SU-DHL-6 (cell line): ENCODE measurements around the gene YBX2.

Experiments used
- CTCF ChIP-seq: fragments of 200-600 bp; sonication (generic); IDR thresholded peaks from one replicate; pipeline ENCODE4 v1.5.1; 2017; ENCODE audit warnings: antibody characterized with exemption, mild to moderate bottlenecking, low read length, moderate library complexity; ENCODE audit not compliant: insufficient read depth, poor library complexity, severe bottlenecking
- EZH2phosphoT487 ChIP-seq: fragments of 200-600 bp; sonication (generic), shearing (Covaris generic); conservative IDR thresholded peaks from 2 replicates; pipeline ENCODE4 v1.6.1; 2018; ENCODE audit warnings: mild to moderate bottlenecking, antibody characterized with exemption, low read length, moderate library complexity, mixed read lengths

DNA sequence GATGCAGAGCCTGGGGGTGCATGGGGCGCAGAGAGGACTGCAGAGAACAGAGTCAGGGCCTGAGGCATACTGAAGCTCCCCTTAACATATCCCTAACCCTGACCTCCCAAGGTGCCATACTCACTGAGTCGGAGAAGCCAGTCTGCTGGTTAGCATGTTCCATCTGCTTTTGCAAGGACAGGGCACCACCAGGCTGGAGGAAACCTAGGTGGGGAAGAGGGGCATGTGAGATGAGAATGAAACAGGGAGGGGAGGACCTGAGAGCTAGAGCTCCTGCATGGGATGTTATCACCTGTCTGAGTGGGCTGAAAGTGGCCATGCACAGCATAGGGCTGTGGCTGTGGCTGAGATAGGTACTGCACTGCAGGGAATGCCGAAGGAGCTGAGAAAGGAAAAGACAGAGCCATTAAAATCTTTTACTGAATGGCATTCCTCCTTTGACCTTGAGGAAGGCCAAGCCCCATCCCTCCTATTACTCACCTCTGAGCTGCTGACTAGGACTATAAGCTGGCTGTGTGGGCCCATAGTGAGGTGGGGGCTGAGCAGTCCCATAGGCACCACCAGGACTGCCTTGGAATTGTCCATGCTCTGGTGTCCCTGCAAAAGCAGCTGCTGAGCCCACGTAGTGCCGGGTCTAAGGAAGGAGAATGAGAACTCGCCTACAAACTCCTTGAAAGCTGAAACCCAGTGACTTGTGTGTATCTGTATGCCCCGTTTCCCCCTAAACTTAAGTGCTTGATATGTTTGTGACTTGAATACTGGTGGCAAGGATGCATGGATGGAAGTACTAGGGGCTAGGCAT is 18.9 kb upstream of the YBX2 start:
- TF ChIP-seq CTCF (no peak), EZH2phosphoT487 (no peak)
